HEK293T (cell line): ENCODE measurements around the gene SCGB3A1.

Experiments
- CTCF ChIA-PET: fragments of 350-600 bp; formaldehyde crosslinking; extraction: SDS; loops from one replicate; lab custom pipeline; 2021; ENCODE audit warnings: antibody characterized with exemption, inconsistent platforms; lab: Yijun Ruan, JAX
- POLR2A ChIA-PET: fragments of 350-600 bp; formaldehyde crosslinking; extraction: SDS; loops from one replicate; lab custom pipeline; 2020; ENCODE audit warnings: antibody characterized with exemption, inconsistent platforms; lab: Yijun Ruan, JAX
- DNase-seq: peaks from one replicate; pipeline ENCODE4 v3.0.0; 2012; ENCODE audit warnings: mixed read lengths; ENCODE audit errors: extremely low spot score
- ARNT ChIP-seq: fragments of 450-650 bp; IDR thresholded peaks from 2 replicates; pipeline ENCODE4 v1.6.1; 2017; ENCODE audit warnings: mild to moderate bottlenecking
- BHLHE40 ChIP-seq: fragments of 450-650 bp; IDR thresholded peaks from 2 replicates; pipeline ENCODE4 v1.6.1; 2016; ENCODE audit warnings: mild to moderate bottlenecking, moderate library complexity, borderline replicate concordance
- CTBP1 ChIP-seq: fragments of 450-650 bp; IDR thresholded peaks from 2 replicates; pipeline ENCODE4 v1.6.1; 2016; ENCODE audit warnings: borderline replicate concordance
- ELF4 ChIP-seq: fragments of 450-650 bp; IDR thresholded peaks from 2 replicates; pipeline ENCODE4 v1.6.1; 2017; ENCODE audit warnings: antibody characterized with exemption
- FOXA1 ChIP-seq: fragments of 450-650 bp; IDR thresholded peaks from 2 replicates; pipeline ENCODE4 v1.6.1; 2016; ENCODE audit warnings: mild to moderate bottlenecking
- FOXK2 ChIP-seq: fragments of 450-650 bp; IDR thresholded peaks from 2 replicates; pipeline ENCODE4 v1.6.1; 2016; ENCODE audit warnings: mild to moderate bottlenecking
- FOXM1 ChIP-seq: fragments of 450-650 bp; IDR thresholded peaks from 2 replicates; pipeline ENCODE4 v1.6.1; 2017; ENCODE audit warnings: mild to moderate bottlenecking, borderline replicate concordance
- HDGF ChIP-seq: fragments of 450-650 bp; IDR thresholded peaks from 2 replicates; pipeline ENCODE4 v1.6.1; 2017; ENCODE audit warnings: antibody characterized with exemption, borderline replicate concordance
- L3MBTL2 ChIP-seq: fragments of 450-650 bp; conservative IDR thresholded peaks from 2 replicates; pipeline ENCODE4 v1.6.1; 2016; ENCODE audit warnings: mild to moderate bottlenecking
- LEF1 ChIP-seq: fragments of 450-650 bp; IDR thresholded peaks from 2 replicates; pipeline ENCODE4 v1.6.1; 2017; ENCODE audit warnings: mild to moderate bottlenecking, borderline replicate concordance
- NFRKB ChIP-seq: fragments of 450-650 bp; IDR thresholded peaks from 2 replicates; pipeline ENCODE4 v1.6.1; 2016; ENCODE audit warnings: mild to moderate bottlenecking, moderate library complexity
- SP1 ChIP-seq: fragments of 450-650 bp; IDR thresholded peaks from 2 replicates; pipeline ENCODE4 v1.6.1; 2017
- SUZ12 ChIP-seq: fragments of 450-650 bp; IDR thresholded peaks from 2 replicates; pipeline ENCODE4 v1.6.1; 2016; ENCODE audit warnings: mild to moderate bottlenecking
- TARDBP ChIP-seq: fragments of 450-650 bp; IDR thresholded peaks from 2 replicates; pipeline ENCODE4 v1.6.1; 2016
- ZNF384 ChIP-seq: fragments of 450-650 bp; IDR thresholded peaks from 2 replicates; pipeline ENCODE4 v1.6.1; 2016
- TF ChIP-seq, protein P1 (sequence below): fragments of 450-650 bp; IDR thresholded peaks from 2 replicates; pipeline ENCODE4 v1.6.1; 2016

SCGB3A1 gene

DNA sequence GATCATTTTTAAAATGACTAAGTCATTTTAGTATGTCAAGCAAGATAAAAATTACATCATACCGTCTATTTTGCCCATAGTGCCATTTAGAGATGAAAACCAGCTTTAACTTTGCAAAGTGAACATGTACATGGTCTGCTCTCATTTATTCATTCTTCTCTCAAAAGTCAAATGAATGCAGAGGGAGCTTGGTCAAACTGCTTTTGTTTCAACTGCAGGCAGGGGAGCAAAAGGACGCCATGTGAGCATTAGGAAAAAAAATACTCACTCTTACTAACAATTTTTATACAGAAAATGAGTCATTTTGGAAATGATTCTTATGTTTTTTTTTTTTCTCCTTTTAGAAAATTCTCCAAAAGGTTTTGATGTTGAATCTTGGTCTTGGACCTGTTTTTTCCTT, 15.7 kb downstream of the SCGB3A1 start:
- CTCF ChIA-PET, result interaction anchor here (1.1 kb wide), 1 partner anchor 30 kb away, joined by 4 read pairs; no protein-coding TSS in a partner anchor
- no peak for DNase-seq
- TF ChIP-seq SP1 (no peak), SUZ12 (no peak), FOXA1 (no peak), TARDBP (no peak), FOXM1 (no peak), CTBP1 (no peak), BHLHE40 (no peak), NFRKB (no peak), ZNF384 (no peak), L3MBTL2 (no peak), HDGF (no peak)
- POLR2A ChIA-PET, result no interaction called here

DNA sequence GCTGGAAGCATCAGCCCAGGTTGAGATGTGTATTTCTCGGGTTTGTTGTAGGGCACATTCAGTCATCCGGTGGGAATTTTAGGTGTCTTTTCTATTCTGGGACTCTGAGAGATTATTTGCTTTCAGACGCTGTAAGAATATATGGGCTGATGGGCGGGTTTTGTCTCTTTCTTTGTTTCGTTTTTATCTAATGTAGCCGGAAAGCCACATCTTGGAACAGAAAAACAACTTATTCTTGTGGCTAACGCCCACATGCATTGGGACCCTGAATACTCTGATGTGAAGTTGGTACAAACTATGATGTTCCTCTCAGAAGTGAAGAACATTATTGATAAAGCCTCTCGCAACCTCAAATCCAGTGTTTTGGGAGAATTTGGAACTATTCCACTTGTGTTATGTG, 22.4 kb downstream of the SCGB3A1 start:
- POLR2A ChIA-PET, result no interaction called here
- no peak for TF ChIP-seq SUZ12
- TF ChIP-seq FOXK2, result no peak
- no peak for TF ChIP-seq ARNT
- no peak for TF ChIP-seq BHLHE40
- no peak for TF ChIP-seq FOXA1
- TF ChIP-seq TARDBP, result no peak
- no peak for DNase-seq
- CTCF ChIA-PET, result no interaction called here

DNA sequence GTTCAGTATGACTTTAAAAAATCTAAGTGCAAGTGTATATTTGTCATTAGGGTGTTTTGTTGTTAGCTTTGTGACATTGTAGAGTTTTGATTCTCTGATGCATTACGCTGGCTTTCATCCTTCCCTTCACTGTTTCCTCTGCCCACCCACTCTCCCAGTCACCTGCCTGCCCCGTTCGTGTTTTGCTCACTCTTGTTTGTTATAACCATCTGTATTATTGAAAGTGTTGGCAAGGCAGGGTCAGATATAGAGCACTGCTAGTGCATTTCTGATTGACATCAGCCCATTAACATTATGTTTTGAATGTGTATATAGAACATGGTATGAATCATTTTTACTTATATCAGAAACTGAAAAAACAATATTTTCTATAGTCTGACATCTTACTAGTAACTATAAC, 27.3 kb downstream of the SCGB3A1 start:
- POLR2A ChIA-PET, result no interaction called here

DNA sequence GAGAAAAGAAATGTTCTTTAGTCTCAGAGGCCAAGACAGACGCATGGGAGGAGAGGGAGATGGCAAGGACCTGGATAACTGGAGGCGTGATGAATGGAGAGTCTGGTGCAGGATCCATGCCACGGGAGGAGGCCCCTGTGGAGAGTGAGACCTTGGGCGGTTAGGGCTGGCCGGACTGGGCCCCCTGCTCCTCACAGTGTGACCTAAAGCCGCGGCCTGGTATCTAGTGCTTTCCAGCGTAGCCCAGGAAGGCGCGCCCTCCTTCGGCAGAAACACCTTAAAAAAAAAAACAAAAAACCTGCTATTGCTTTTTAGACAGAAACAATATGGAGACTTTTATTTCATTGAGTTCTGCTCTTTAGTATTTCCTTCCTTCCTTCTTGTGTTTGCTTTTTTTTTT, 33.1 kb downstream of the SCGB3A1 start:
- POLR2A ChIA-PET, result no interaction called here
- no peak for DNase-seq
- CTCF ChIA-PET, result no interaction called here

More for the DNA sequence above, 27.3 kb downstream of the SCGB3A1 start:
- CTCF ChIA-PET, result no interaction called here
- DNase-seq, result no peak
- TF ChIP-seq FOXK2 (no peak), LEF1 (no peak), HDGF (no peak)
- TF ChIP-seq, protein P1, sequence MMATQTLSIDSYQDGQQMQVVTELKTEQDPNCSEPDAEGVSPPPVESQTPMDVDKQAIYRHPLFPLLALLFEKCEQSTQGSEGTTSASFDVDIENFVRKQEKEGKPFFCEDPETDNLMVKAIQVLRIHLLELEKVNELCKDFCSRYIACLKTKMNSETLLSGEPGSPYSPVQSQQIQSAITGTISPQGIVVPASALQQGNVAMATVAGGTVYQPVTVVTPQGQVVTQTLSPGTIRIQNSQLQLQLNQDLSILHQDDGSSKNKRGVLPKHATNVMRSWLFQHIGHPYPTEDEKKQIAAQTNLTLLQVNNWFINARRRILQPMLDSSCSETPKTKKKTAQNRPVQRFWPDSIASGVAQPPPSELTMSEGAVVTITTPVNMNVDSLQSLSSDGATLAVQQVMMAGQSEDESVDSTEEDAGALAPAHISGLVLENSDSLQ, result no peak

DNA sequence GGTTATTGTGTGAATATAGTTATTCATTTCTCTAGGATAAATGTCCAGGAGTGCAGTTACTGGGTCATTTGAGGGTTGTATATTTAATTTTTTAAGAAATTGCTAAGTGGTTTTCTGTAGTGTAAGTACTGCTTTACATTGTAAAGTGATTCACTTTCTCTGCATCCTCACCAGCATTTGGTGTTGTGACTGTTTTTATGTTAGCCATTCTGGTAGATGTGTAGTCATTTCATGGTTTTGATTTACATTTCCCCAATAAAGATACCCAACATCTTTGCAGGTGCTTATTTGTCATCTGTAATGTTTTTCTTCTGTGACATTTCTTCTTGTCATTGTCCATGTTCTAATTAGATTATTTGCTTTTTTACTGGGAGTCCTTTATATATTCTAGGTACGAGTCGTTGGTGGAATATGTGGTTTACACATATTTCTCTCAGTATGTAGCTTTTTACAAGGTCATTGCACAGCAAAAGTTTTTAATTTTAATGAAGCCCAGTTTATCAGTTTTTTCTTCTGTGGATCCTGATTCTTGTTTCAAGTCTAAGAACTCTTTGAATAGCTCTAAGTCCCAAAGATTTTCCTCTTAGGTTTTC, 34.0 kb downstream of the SCGB3A1 start:
- CTCF ChIA-PET, result no interaction called here

More for the DNA sequence above, 33.1 kb downstream of the SCGB3A1 start:
- TF ChIP-seq LEF1 (no peak), ARNT (no peak), TARDBP (no peak), ELF4 (no peak), HDGF (no peak), NFRKB (no peak), CTBP1 (no peak), FOXK2 (no peak)
- TF ChIP-seq, protein P1, result no peak

DNA sequence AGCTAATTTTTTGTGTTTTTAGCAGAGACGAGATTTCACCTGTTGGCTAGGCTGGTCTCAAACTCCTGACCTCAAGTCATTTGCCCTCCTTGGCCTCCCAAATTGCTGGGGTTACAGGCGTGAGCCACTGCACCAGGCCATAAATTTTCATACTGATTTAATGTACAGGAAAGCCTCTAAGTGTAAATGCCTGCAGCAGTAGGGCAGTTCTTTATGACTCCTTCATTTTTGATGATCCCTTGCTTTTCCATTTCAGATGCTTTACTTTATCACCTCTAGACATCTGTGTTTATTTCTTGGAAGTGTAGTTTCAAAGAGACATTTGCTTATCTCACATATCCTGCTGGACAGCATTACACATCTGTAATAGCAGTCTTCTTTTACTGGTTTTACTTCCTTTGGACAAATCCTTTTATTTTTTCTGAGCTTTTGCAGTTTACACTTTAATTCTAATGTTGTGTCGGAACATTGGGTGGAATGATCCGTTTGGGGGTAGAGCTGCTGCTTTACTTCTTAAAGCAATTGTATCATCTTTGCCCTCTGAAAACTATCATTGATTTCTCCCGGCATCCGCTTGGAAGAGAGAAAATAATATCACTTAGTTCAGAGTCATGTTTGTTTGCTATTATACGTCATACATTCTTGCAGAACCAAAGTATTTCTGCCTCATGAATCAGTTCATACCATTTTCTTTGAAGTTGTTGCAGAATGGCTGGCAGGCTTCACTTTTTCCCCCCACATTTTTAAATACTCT, 36.0 kb downstream of the SCGB3A1 start:
- POLR2A ChIA-PET, result no interaction called here
- TF ChIP-seq BHLHE40 (no peak), ZNF384 (no peak), ELF4 (no peak), FOXK2 (no peak), SP1 (no peak), TARDBP (no peak), SUZ12 (no peak)
- CTCF ChIA-PET, result no interaction called here
- DNase-seq, result no peak

More for the DNA sequence above, 34.0 kb downstream of the SCGB3A1 start:
- POLR2A ChIA-PET, result interaction anchor here (0.6 kb wide), 1 partner anchor 426 kb away, joined by 3 read pairs; no protein-coding TSS in a partner anchor
- DNase-seq, result no peak
- TF ChIP-seq ARNT (no peak), HDGF (no peak), BHLHE40 (no peak), CTBP1 (no peak)

DNA sequence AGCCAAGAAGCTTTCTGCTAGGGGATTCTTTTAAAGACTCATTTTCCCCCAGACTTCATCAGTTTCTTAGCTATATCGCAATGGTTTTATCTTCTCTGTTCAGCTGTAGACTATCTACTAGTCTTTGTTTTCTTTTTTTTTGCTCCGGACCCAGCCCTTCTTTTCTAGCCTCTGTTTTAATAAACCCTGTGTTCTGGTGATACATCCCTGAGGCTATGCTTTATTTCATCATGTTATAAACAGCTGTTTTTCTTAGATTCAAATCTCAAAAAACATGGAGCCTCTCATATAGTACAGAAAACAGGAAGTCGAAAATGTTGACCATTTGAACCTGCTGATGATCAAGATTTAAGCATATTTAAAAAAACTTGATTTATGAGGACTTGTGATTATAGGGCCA, 37.8 kb downstream of the SCGB3A1 start:
- no peak for TF ChIP-seq HDGF
- TF ChIP-seq NFRKB, result no peak
- TF ChIP-seq LEF1, result no peak
- TF ChIP-seq FOXA1, result no peak
- TF ChIP-seq TARDBP, result no peak
- TF ChIP-seq ZNF384, result no peak
- no peak for TF ChIP-seq ARNT
- TF ChIP-seq BHLHE40, result no peak
- no peak for TF ChIP-seq SP1
- TF ChIP-seq CTBP1, result no peak
- no peak for TF ChIP-seq ELF4
- TF ChIP-seq L3MBTL2, result no peak
- no peak for TF ChIP-seq FOXK2
- TF ChIP-seq, protein P1, result no peak
- no peak for TF ChIP-seq FOXM1
- no peak for TF ChIP-seq SUZ12
- DNase-seq, result no peak
- ChIA-PET POLR2A (no interaction called here), CTCF (no interaction called here)
